D341Med (cell line): ENCODE measurements around the gene MYOM1.
"Not testable (repeated sequence)": the region's sequence is repeated elsewhere in the genome, so short reads cannot be mapped to it uniquely, and the experiment has no call there.

Experiments
- DNase-seq: peaks from one replicate; pipeline ENCODE4 v3.0.0; 2012; ENCODE audit warnings: low spot score

MYOM1 gene

GRCh38 chr18:3081584-3081991 is 138.2 kb downstream of the MYOM1 start:
- no peak for DNase-seq

GRCh38 chr18:3079653-3080052 is 140.1 kb downstream of the MYOM1 start:
- DNase-seq: no peak

GRCh38 chr18:3075491-3075890 is 144.3 kb downstream of the MYOM1 start:
- DNase-seq: no peak

- DNase-seq: no peak
Measured at GRCh38 chr18:3074087-3074486, 145.7 kb downstream of the MYOM1 start.

- DNase-seq: not testable (repeated sequence)
Measured at GRCh38 chr18:3073353-3073752, 146.4 kb downstream of the MYOM1 start.

- DNase-seq: no peak
Measured at GRCh38 chr18:3071676-3072075, 148.1 kb downstream of the MYOM1 start.

GRCh38 chr18:3069671-3070433 is 149.9 kb downstream of the MYOM1 start:
- DNase-seq: no peak

GRCh38 chr18:3067722-3068121 is 152.0 kb downstream of the MYOM1 start:
- DNase-seq: no peak

- no peak for DNase-seq
Measured at GRCh38 chr18:3067165-3067661, 152.6 kb downstream of the MYOM1 start.

GRCh38 chr18:3066341-3067110 is 153.2 kb downstream of the MYOM1 start:
- no peak for DNase-seq

GRCh38 chr18:3063766-3064165 is 156.0 kb downstream of the MYOM1 start:
- DNase-seq: not testable (repeated sequence)

GRCh38 chr18:3062798-3063680 is 156.7 kb downstream of the MYOM1 start:
- peak; percentile 80 for DNase-seq

GRCh38 chr18:3061581-3062312 is 158.0 kb downstream of the MYOM1 start:
- no peak for DNase-seq

- DNase-seq: no peak
Measured at GRCh38 chr18:3060667-3061580, 158.8 kb downstream of the MYOM1 start.

- DNase-seq: no peak
Measured at GRCh38 chr18:3059272-3059671, 160.5 kb downstream of the MYOM1 start.

GRCh38 chr18:3058328-3059191 is 161.2 kb downstream of the MYOM1 start:
- no peak for DNase-seq

GRCh38 chr18:3057526-3057925 is 162.2 kb downstream of the MYOM1 start:
- DNase-seq: no peak

- DNase-seq: no peak
Measured at GRCh38 chr18:3056311-3056710, 163.5 kb downstream of the MYOM1 start.

- no peak for DNase-seq
Measured at GRCh38 chr18:3055816-3056215, 164.0 kb downstream of the MYOM1 start.
